Loucy (cell line): ENCODE measurements around the gene CYP24A1.

Experiments used
- EZH2phosphoT487 ChIP-seq: fragments of 200-600 bp; IDR thresholded peaks from 2 replicates; pipeline ENCODE4 v1.6.1; 2018; ENCODE audit warnings: antibody characterized with exemption, mild to moderate bottlenecking, moderate library complexity, borderline replicate concordance
- TF ChIP-seq, protein P1 (sequence below): fragments of 200-600 bp; sonication (generic); conservative IDR thresholded peaks from 2 replicates; pipeline ENCODE4 v1.5.1; 2014; ENCODE audit warnings: mild to moderate bottlenecking, antibody characterized with exemption, low read length

DNA sequence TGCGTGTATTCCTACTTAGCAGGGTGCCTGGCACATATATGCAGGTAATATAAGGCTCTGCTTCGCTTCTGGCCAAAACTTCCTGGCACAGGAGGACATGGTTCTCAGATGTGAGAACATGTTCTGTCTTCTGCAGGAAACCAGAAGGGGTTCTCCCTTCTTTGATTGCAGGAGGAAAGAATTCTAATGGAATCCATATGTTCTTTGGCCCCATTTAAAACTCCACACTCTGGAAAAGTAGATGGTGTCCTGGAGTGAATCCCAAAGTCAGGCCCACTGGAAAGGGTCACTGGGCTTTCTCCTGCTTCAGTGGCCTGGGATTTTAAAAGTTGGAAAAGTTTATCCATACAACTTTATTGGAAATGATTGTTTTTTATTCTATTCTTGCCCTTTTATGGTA, 16.4 kb upstream of the CYP24A1 start:
- TF ChIP-seq, protein P1, sequence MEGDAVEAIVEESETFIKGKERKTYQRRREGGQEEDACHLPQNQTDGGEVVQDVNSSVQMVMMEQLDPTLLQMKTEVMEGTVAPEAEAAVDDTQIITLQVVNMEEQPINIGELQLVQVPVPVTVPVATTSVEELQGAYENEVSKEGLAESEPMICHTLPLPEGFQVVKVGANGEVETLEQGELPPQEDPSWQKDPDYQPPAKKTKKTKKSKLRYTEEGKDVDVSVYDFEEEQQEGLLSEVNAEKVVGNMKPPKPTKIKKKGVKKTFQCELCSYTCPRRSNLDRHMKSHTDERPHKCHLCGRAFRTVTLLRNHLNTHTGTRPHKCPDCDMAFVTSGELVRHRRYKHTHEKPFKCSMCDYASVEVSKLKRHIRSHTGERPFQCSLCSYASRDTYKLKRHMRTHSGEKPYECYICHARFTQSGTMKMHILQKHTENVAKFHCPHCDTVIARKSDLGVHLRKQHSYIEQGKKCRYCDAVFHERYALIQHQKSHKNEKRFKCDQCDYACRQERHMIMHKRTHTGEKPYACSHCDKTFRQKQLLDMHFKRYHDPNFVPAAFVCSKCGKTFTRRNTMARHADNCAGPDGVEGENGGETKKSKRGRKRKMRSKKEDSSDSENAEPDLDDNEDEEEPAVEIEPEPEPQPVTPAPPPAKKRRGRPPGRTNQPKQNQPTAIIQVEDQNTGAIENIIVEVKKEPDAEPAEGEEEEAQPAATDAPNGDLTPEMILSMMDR, result no peak
- TF ChIP-seq EZH2phosphoT487, result no peak
